Measurements from ENCODE around the gene IL22RA2.

The IL22RA2 gene

GRCh38 chr6:137097057-137097456, 76.4 kb downstream of the IL22RA2 start:
- no peak for DNase-seq (ENCODE audit: low spot score)

- no peak for DNase-seq (ENCODE audit: low spot score)
Observed at GRCh38 chr6:137095651-137096238, 77.7 kb downstream of the IL22RA2 start.

- DNase-seq (ENCODE audit: low spot score): no peak
Observed at GRCh38 chr6:137095093-137095492, 78.4 kb downstream of the IL22RA2 start.

- peak; percentile 69 for DNase-seq (ENCODE audit: low spot score)
Observed at GRCh38 chr6:137094411-137095008, 78.9 kb downstream of the IL22RA2 start.
